Endodermal cell (in vitro differentiated cells): Measurements from ENCODE around the gene RAB37. TPM values are rescaled to one million over a fixed set of nuclear protein-coding genes. Genes with fewer than 3 reads are reported as not detected.
A peak's percentile ranks its signal among the peaks of the same experiment; 100 is the strongest.

ENCODE experiments used
- DNase-seq: peaks from one replicate; pipeline ENCODE4 v3.0.0-alpha.2; 2017
- H3K27ac ChIP-seq: 2 replicates; pipeline ENCODE4 v1.5.1; 2013; ENCODE audit warnings: mild to moderate bottlenecking, low read depth, low read length, moderate library complexity
- H3K27me3 ChIP-seq: 2 replicates; pipeline ENCODE4 v1.6.1; 2013; ENCODE audit warnings: mild to moderate bottlenecking, low read length, moderate library complexity; ENCODE audit not compliant: insufficient read depth, control insufficient read depth, poor library complexity, severe bottlenecking
- H3K36me3 ChIP-seq: 2 replicates; pipeline ENCODE4 v1.7.0; 2013; ENCODE audit warnings: mild to moderate bottlenecking, low read length, moderate library complexity; ENCODE audit not compliant: control insufficient read depth, insufficient read depth
- H3K4me1 ChIP-seq: one replicate; pipeline ENCODE4 v1.7.0; 2013; ENCODE audit warnings: low read length; ENCODE audit not compliant: control insufficient read depth, insufficient read depth
- H3K4me3 ChIP-seq: 2 replicates; pipeline ENCODE4 v1.5.1; 2013; ENCODE audit warnings: mild to moderate bottlenecking, low read length, moderate library complexity
- H3K9ac ChIP-seq: 2 replicates; pipeline ENCODE4 v1.6.1; 2013; ENCODE audit warnings: mild to moderate bottlenecking, low read length, moderate library complexity; ENCODE audit not compliant: poor library complexity, severe bottlenecking; ENCODE audit errors: extremely low read depth
- H3K9me3 ChIP-seq: 2 replicates; pipeline ENCODE4 v1.6.1; 2013; ENCODE audit warnings: mild to moderate bottlenecking, low read length, moderate library complexity; ENCODE audit not compliant: control insufficient read depth
- H3K27ac Mint-ChIP-seq: 2 replicates; pipeline ENCODE4 v1.8.0; 2020; ENCODE audit warnings: mixed read lengths
- H3K27me3 Mint-ChIP-seq: 2 replicates; pipeline ENCODE4 v1.8.0; 2021; ENCODE audit warnings: mild to moderate bottlenecking, mixed read lengths; ENCODE audit not compliant: insufficient read depth
- H3K36me3 Mint-ChIP-seq: 2 replicates; pipeline ENCODE4 v1.8.0; 2020; ENCODE audit warnings: low read depth, mixed read lengths
- H3K4me1 Mint-ChIP-seq: 2 replicates; pipeline ENCODE4 v1.8.0; 2020; ENCODE audit warnings: mixed read lengths
- H3K4me3 Mint-ChIP-seq: 2 replicates; pipeline ENCODE4 v1.8.0; 2020; ENCODE audit warnings: mild to moderate bottlenecking, moderate library complexity, mixed read lengths
- H3K9me3 Mint-ChIP-seq: 2 replicates; pipeline ENCODE4 v1.8.0; 2020; ENCODE audit warnings: mild to moderate bottlenecking, mixed read lengths
- WGBS, 2 experiments: methylation state at CpG; one replicate each; pipeline versions ENCODE4 v1.1.5 to v1.1.7; 2013; ENCODE audit warnings: missing lambda C conversion rate in 2 of 2, mixed read lengths in 1 of 2; ENCODE audit not compliant: insufficient coverage in 1 of 2, insufficient read length in 1 of 2; 5-methylcytosine and 5-hydroxymethylcytosine counted together
- total RNA-seq, 2 donors: library from RNA; stranded (reverse); fragmentation: NEBNext Ultra II Directional in 1 of 2; extraction: Animal tissue kit (Norgen Biotek cat#: 25700) in 1 of 2; gene quantifications; 2 replicates in 1 of 2; 3 replicates in 1 of 2; pipeline ENCODE4 v1.2.1, GENCODE V29; 2021
- TF ChIP-seq, protein P1 (sequence below): fragments of 200-600 bp; sonication (generic); conservative IDR thresholded peaks from 2 replicates; pipeline ENCODE4 v1.5.0; 2021; ENCODE audit warnings: antibody characterized with exemption, mild to moderate bottlenecking

RAB37 gene
- total RNA-seq, 2 donors from 2014 or later, result 6.8 to 8.4 TPM

DNA sequence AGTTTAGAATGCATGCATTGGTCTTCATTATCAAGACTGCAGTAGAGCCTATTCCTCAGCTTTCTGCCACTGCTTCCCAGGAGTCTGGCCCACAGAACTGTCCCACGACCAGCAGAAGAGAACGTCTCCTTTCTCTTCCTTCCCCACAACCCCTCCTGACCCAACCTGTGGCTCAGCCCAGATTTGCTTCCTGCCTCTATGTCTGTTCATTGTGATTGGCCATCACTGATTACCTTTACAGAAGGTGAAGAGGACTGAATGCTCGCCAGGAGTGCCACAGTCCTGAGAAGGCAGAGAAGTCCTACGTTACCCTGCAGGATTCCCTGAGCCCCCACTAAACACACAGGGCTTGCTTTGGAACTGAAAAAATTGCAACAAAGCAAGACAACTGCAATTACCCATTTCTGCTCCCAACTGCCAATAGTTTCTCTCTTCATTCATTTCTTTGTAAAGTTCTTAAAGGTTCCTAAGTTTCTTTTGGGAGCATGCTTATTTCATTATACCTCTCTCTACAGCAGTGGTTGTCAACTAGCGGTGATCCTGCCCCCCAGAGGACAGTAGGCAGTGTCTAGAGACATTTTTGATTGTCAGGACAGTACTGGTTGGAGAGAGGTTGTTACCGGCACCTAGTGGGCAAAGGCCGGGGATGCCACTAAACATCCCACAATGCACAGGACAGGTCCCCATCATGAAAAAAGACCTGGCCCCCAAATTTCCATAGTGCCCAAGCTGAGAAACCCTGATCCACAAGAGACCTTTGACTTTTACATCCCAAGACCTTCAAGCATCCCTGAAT, 43.6 kb downstream of the RAB37 start:
- TF ChIP-seq, protein P1, sequence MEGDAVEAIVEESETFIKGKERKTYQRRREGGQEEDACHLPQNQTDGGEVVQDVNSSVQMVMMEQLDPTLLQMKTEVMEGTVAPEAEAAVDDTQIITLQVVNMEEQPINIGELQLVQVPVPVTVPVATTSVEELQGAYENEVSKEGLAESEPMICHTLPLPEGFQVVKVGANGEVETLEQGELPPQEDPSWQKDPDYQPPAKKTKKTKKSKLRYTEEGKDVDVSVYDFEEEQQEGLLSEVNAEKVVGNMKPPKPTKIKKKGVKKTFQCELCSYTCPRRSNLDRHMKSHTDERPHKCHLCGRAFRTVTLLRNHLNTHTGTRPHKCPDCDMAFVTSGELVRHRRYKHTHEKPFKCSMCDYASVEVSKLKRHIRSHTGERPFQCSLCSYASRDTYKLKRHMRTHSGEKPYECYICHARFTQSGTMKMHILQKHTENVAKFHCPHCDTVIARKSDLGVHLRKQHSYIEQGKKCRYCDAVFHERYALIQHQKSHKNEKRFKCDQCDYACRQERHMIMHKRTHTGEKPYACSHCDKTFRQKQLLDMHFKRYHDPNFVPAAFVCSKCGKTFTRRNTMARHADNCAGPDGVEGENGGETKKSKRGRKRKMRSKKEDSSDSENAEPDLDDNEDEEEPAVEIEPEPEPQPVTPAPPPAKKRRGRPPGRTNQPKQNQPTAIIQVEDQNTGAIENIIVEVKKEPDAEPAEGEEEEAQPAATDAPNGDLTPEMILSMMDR, result peak; percentile 75
- Histone ChIP-seq H3K36me3 (peaks cover 48% of the 10 kb centered on the region), H3K9ac (no peak overlapping the region), H3K4me1 (peaks cover 5% of the 10 kb centered on the region), H3K27me3 (no peaks in the 10 kb centered on the region), H3K27ac (no peak overlapping the region), H3K9me3 (no peaks in the 10 kb centered on the region), H3K4me3 (no peak overlapping the region)
- Mint-ChIP-seq H3K9me3 (no peaks in the 10 kb centered on the region), H3K36me3 (peaks cover 27% of the 10 kb centered on the region), H3K27me3 (no peaks in the 10 kb centered on the region), H3K4me1 (peaks cover 13% of the 10 kb centered on the region), H3K27ac (no peak overlapping the region), H3K4me3 (no peak overlapping the region)
- WGBS, 2 experiments, result 77 to 88% methylated on average over 4 to 7 of the region's 7 CpGs
- peak; percentile 85 for DNase-seq

- Histone ChIP-seq H3K4me1 (peaks cover 5% of the 10 kb centered on the region), H3K27me3 (no peaks in the 10 kb centered on the region), H3K27ac (no peak overlapping the region), H3K36me3 (peaks cover 60% of the 10 kb centered on the region), H3K9ac (no peak overlapping the region), H3K4me3 (no peak overlapping the region), H3K9me3 (no peaks in the 10 kb centered on the region)
- 84 to 92% methylated on average over 5 of the region's 5 CpGs for WGBS, 2 experiments
- Mint-ChIP-seq H3K27me3 (no peaks in the 10 kb centered on the region), H3K4me1 (peaks cover 6% of the 10 kb centered on the region), H3K4me3 (no peak overlapping the region), H3K9me3 (no peaks in the 10 kb centered on the region), H3K36me3 (peaks cover 42% of the 10 kb centered on the region), H3K27ac (no peak overlapping the region)
- TF ChIP-seq, protein P1, result no peak
- no peak for DNase-seq
Measured at GRCh38 chr17:74782571-74782970, 45.5 kb downstream of the RAB37 start.

- Histone ChIP-seq H3K9ac (no peak overlapping the region), H3K4me3 (no peak overlapping the region), H3K27ac (no peak overlapping the region), H3K9me3 (no peaks in the 10 kb centered on the region), H3K36me3 (peaks cover 53% of the 10 kb centered on the region), H3K27me3 (no peaks in the 10 kb centered on the region), H3K4me1 (no peaks in the 10 kb centered on the region)
- no peak for DNase-seq
- H3K36me3 Mint-ChIP-seq, result peaks cover 47% of the 10 kb centered on the region
- TF ChIP-seq, protein P1, result no peak
- H3K9me3 Mint-ChIP-seq, result no peaks in the 10 kb centered on the region
- peaks cover 6% of the 10 kb centered on the region for H3K4me1 Mint-ChIP-seq
- 92 to 93% methylated on average over 4 to 5 of the region's 5 CpGs for WGBS, 2 experiments
- H3K27me3 Mint-ChIP-seq, result no peaks in the 10 kb centered on the region
- H3K27ac Mint-ChIP-seq, result no peak overlapping the region
- no peak overlapping the region for H3K4me3 Mint-ChIP-seq
Measured at GRCh38 chr17:74784125-74784810, 47.2 kb downstream of the RAB37 start.
